Kidney epithelial cell (primary cell): ENCODE results near the gene OPTC. TPM values are rescaled to one million over a fixed set of nuclear protein-coding genes. Genes with fewer than 3 reads are reported as not detected.
A peak's percentile ranks its signal among the peaks of the same experiment; 100 is the strongest.

Experiments
- DNase-seq: peaks from one replicate; pipeline ENCODE4 v3.0.0-alpha.2; 2010; ENCODE audit warnings: low read depth
- H3K27me3 ChIP-seq: 2 replicates; pipeline ENCODE4 v1.6.0; 2011; ENCODE audit warnings: low read length; ENCODE audit not compliant: control insufficient read depth, insufficient read depth
- H3K36me3 ChIP-seq: 2 replicates; pipeline ENCODE4 v1.5.1; 2011; ENCODE audit warnings: low read length; ENCODE audit not compliant: control insufficient read depth, insufficient read depth
- H3K4me3 ChIP-seq: 2 replicates; pipeline ENCODE4 v1.5.1; 2011; ENCODE audit warnings: low read depth, mild to moderate bottlenecking, control low read depth, low read length
- total RNA-seq: library from RNA; depleted of rRNA; stranded (reverse); fragments of >200 nt; gene quantifications from 2 replicates; pipeline ENCODE4 v1.2.3, GENCODE V29; 2015
- TF ChIP-seq, protein P1 (sequence below): IDR thresholded peaks from 2 replicates; pipeline ENCODE4 v1.5.1; 2011; ENCODE audit warnings: mild to moderate bottlenecking, moderate library complexity, low read length, control low read depth, inconsistent platforms; ENCODE audit not compliant: insufficient read depth, poor library complexity, severe bottlenecking

Gene OPTC
- total RNA-seq, 1 donor from 2014 or later = not detected

- Histone ChIP-seq H3K36me3 (no peaks in the 10 kb centered on the region), H3K4me3 (no peak overlapping the region), H3K27me3 (no peaks in the 10 kb centered on the region)
- no peak for DNase-seq
- TF ChIP-seq, protein P1, sequence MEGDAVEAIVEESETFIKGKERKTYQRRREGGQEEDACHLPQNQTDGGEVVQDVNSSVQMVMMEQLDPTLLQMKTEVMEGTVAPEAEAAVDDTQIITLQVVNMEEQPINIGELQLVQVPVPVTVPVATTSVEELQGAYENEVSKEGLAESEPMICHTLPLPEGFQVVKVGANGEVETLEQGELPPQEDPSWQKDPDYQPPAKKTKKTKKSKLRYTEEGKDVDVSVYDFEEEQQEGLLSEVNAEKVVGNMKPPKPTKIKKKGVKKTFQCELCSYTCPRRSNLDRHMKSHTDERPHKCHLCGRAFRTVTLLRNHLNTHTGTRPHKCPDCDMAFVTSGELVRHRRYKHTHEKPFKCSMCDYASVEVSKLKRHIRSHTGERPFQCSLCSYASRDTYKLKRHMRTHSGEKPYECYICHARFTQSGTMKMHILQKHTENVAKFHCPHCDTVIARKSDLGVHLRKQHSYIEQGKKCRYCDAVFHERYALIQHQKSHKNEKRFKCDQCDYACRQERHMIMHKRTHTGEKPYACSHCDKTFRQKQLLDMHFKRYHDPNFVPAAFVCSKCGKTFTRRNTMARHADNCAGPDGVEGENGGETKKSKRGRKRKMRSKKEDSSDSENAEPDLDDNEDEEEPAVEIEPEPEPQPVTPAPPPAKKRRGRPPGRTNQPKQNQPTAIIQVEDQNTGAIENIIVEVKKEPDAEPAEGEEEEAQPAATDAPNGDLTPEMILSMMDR = no peak
These were observed 18.5 kb downstream of the OPTC start for GRCh38 chr1:203512517-203512847.

DNA sequence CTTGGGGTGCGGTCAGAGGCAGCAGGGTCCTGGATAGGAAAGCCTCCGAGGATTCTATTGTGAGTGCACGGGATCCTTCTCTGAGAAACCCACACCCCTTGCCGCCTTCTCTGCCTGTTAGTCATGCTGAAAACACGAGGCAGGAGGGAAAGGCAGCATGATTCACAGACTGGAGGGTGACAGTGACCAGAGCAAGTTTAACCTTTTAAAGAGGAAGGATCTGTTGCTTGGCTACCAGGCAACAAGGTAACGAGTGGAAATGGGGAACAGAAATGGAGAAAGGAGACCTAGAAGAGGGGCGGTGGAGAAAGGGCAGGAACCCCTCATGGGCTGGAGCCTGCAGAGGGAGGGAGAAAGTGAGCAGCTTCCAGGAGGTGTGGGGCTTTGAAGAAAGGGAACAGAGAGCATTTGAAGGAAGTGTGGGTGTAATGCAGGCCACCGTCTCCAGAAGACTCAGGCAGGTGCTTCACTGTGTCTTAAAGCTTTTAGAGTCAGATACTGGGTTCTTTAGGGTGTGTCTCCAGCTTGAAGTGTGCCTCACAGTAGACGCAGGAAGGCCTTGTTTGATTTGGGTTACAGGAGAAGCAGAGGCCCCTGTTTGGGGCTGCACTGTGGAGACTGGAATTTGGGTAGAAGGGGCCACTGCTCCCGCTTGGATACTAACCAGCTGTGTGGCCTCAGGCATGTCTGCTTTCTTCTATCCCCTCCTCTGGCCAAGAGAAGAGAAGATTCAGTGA is 19.1 kb downstream of the OPTC start:
- TF ChIP-seq, protein P1 = no peak
- H3K36me3 ChIP-seq = no peaks in the 10 kb centered on the region
- no peaks in the 10 kb centered on the region for H3K27me3 ChIP-seq
- peak; percentile 95 for DNase-seq
- H3K4me3 ChIP-seq = no peak overlapping the region

DNA sequence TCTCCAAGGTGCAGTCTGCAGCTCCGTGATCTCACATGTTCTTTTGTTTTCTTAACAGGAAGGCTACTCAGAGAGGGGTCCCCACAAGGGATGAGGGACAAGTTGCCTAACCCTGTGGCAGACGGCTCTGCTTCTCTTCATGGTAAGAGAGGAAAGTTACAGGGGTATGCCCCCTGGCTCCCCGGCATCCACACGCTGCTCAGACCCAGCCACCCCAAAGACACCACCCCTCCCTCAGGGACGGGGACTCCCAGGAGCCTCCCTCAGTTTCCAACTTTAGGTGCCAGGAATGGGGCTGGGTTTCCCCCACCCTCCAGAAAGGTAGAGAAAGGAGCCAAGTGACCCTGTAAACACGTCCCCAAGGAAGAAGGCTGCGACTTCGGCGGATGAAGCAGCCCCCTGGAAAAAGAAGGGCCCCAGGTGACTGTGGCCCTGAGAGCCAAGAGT is 19.7 kb downstream of the OPTC start:
- Histone ChIP-seq H3K36me3 (no peaks in the 10 kb centered on the region), H3K4me3 (no peak overlapping the region), H3K27me3 (no peaks in the 10 kb centered on the region)
- DNase-seq = no peak
- TF ChIP-seq, protein P1 = no peak

DNA sequence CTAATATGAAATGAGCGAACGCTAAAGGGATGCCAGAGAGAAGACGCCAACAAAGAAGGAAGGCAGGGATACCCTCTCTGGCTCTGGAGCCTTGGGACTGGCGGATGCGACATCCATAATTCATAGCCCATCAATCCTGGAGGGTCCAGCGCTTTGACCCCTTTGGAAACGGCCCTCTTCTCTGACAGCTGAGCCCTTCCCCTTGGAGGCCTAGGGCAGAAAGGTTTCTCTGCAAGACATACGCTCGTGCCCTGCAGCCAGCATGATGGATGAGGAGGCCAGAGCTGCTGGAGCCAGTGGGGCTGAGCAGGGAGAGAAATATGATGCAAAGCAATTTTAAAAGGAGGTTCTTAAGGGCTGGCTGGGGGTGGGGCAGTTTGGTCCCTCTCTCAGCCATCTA is 22.2 kb downstream of the OPTC start:
- TF ChIP-seq, protein P1 = no peak
- Histone ChIP-seq H3K36me3 (no peaks in the 10 kb centered on the region), H3K4me3 (no peak overlapping the region), H3K27me3 (no peaks in the 10 kb centered on the region)
- DNase-seq = no peak

- H3K4me3 ChIP-seq = no peak overlapping the region
- TF ChIP-seq, protein P1 = no peak
- H3K36me3 ChIP-seq = no peaks in the 10 kb centered on the region
- DNase-seq = no peak
- no peaks in the 10 kb centered on the region for H3K27me3 ChIP-seq
These were observed 23.0 kb downstream of the OPTC start for GRCh38 chr1:203516906-203517305.
